ENCODE measurements around the gene GPR179.

The GPR179 gene

GRCh38 chr17:38345743-38346142 is 2.0 kb upstream of the GPR179 start:
- no peak for DNase-seq (ENCODE audit: low spot score)

GRCh38 chr17:38344420-38344745 is 627 bp upstream of the GPR179 start:
- DNase-seq (ENCODE audit: low spot score) = no peak

- DNase-seq (ENCODE audit: low spot score) = no peak
Measured at GRCh38 chr17:38342886-38343607, 709 bp downstream of the GPR179 start.

GRCh38 chr17:38341035-38341721 is 2.6 kb downstream of the GPR179 start:
- peak; percentile 18 for DNase-seq (ENCODE audit: low spot score)

- no peak for DNase-seq (ENCODE audit: low spot score)
Measured at GRCh38 chr17:38339891-38340290, 3.9 kb downstream of the GPR179 start.

- no peak for DNase-seq (ENCODE audit: low spot score)
Measured at GRCh38 chr17:38338535-38338934, 5.2 kb downstream of the GPR179 start.

GRCh38 chr17:38338053-38338452 is 5.7 kb downstream of the GPR179 start:
- DNase-seq (ENCODE audit: low spot score) = no peak

GRCh38 chr17:38336838-38337237 is 6.9 kb downstream of the GPR179 start:
- no peak for DNase-seq (ENCODE audit: low spot score)

GRCh38 chr17:38334480-38335364 is 9.0 kb downstream of the GPR179 start:
- DNase-seq (ENCODE audit: low spot score) = no peak

- peak; percentile 33 for DNase-seq (ENCODE audit: low spot score)
Measured at GRCh38 chr17:38333635-38334295, 10.0 kb downstream of the GPR179 start.

- no peak for DNase-seq (ENCODE audit: low spot score)
Measured at GRCh38 chr17:38332735-38333134, 11.0 kb downstream of the GPR179 start.

GRCh38 chr17:38330941-38331411 is 12.8 kb downstream of the GPR179 start:
- no peak for DNase-seq (ENCODE audit: low spot score)

- no peak for DNase-seq (ENCODE audit: low spot score)
Measured at GRCh38 chr17:38329808-38330730, 13.7 kb downstream of the GPR179 start.

GRCh38 chr17:38329284-38329683 is 14.5 kb downstream of the GPR179 start:
- no peak for DNase-seq (ENCODE audit: low spot score)

GRCh38 chr17:38328620-38329019 is 15.1 kb downstream of the GPR179 start:
- DNase-seq (ENCODE audit: low spot score) = no peak

- DNase-seq (ENCODE audit: low spot score) = no peak
Measured at GRCh38 chr17:38327936-38328335, 15.8 kb downstream of the GPR179 start.

GRCh38 chr17:38326996-38327792 is 16.6 kb downstream of the GPR179 start:
- no peak for DNase-seq (ENCODE audit: low spot score)

GRCh38 chr17:38325221-38325851 is 18.4 kb downstream of the GPR179 start:
- no peak for DNase-seq (ENCODE audit: low spot score)

- DNase-seq (ENCODE audit: low spot score) = no peak
Measured at GRCh38 chr17:38324772-38325171, 19.0 kb downstream of the GPR179 start.

Measured in hematopoietic multipotent progenitor cell treated with erythropoietin and hydrocortisone succinate and interleukin-3 and kit ligand, for 15 days (in vitro differentiated cells).